A549 (cell line): ENCODE data around the gene MAP3K20. TPM values are rescaled to one million over a fixed set of nuclear protein-coding genes. Genes with fewer than 3 reads are reported as not detected.

ENCODE experiments used
- ATAC-seq, 2 experiments: fragments of 200-7000 bp in 1 of 2; fragments of >200 bp in 1 of 2; cut with Nextera tagmentation in 1 of 2; cut with Tn5 transposase in 1 of 2; 3 replicates each; pipeline versions ENCODE4 v1.8.0 to v1.9.1; 2018 to 2020; ENCODE audit warnings: mild to moderate bottlenecking in 1 of 2, moderate library complexity in 1 of 2
- CTCF ChIA-PET: fragments of 300-600 bp; sonication (Branson Sonifier 250); formaldehyde crosslinking; extraction: SDS; loops from one replicate; lab custom pipeline; 2021; ENCODE audit warnings: antibody characterized with exemption, inconsistent platforms; lab: Yijun Ruan, JAX
- POLR2A ChIA-PET: fragments of 350-600 bp; formaldehyde crosslinking; extraction: SDS; loops from one replicate; lab custom pipeline; 2021; ENCODE audit warnings: antibody characterized with exemption, inconsistent platforms; lab: Yijun Ruan, JAX
- DNase-seq, 2 experiments: peaks; one replicate each; pipeline versions ENCODE4 v3.0.0 to v3.0.0-alpha.2; 2011 to 2016; ENCODE audit warnings: low read depth in 1 of 2, low spot score in 1 of 2
- FAIRE-seq: peaks from 2 replicates; lab custom pipeline; 2011; peaks lifted over from hg19 to GRCh38; lab: Jason Lieb, UNC
- H3K27ac ChIP-seq, 2 experiments: fragments of >200 bp; sonication (Bioruptor Twin); formaldehyde crosslinking; 3 replicates each; pipeline ENCODE4 v1.5.1; 2016 to 2017
- H3K4me1 ChIP-seq: fragments of >200 bp; sonication (Bioruptor Twin); formaldehyde crosslinking; 3 replicates; pipeline ENCODE4 v1.6.1; 2016
- H3K4me2 ChIP-seq: fragments of >200 bp; sonication (Bioruptor Twin); formaldehyde crosslinking; 3 replicates; pipeline ENCODE4 v1.6.1; 2016
- H3K4me3 ChIP-seq: fragments of >200 bp; sonication (Bioruptor Twin); formaldehyde crosslinking; 3 replicates; pipeline ENCODE4 v1.5.1; 2016
- H3K9me3 ChIP-seq: fragments of >200 bp; sonication (Bioruptor Twin); formaldehyde crosslinking; 3 replicates; pipeline ENCODE4 v1.6.1; 2016
- BHLHE40 ChIP-seq: IDR thresholded peaks from 2 replicates; pipeline ENCODE4 v1.6.1; 2012; ENCODE audit warnings: low read depth, low read length, inconsistent platforms
- CBX8 ChIP-seq: fragments of 200-600 bp; sonication (generic); IDR thresholded peaks from 2 replicates; pipeline ENCODE4 v1.6.1; 2016
- EHF ChIP-seq: fragments of 250-450 bp; sonication (Bioruptor Pico); IDR thresholded peaks from 2 replicates; pipeline ENCODE4 v1.5.0; 2020; ENCODE audit warnings: mild to moderate bottlenecking
- EHMT2 ChIP-seq: fragments of 200-600 bp; sonication (generic); IDR thresholded peaks from 2 replicates; pipeline ENCODE4 v1.6.1; 2016; ENCODE audit warnings: antibody characterized with exemption, low read depth, mild to moderate bottlenecking, moderate library complexity
- EP300 ChIP-seq, 2 experiments: fragments of >200 bp; sonication (Bioruptor Twin); formaldehyde crosslinking; IDR thresholded peaks; 2 replicates in 1 of 2; 3 replicates in 1 of 2; pipeline ENCODE4 v1.6.1; 2016 to 2017
- FOSB ChIP-seq: fragments of 250-450 bp; sonication (Bioruptor Pico); IDR thresholded peaks from 2 replicates; pipeline ENCODE4 v1.5.0; 2020; ENCODE audit warnings: mild to moderate bottlenecking, moderate library complexity
- JUNB ChIP-seq: fragments of >200 bp; sonication (Bioruptor Twin); formaldehyde crosslinking; IDR thresholded peaks from 2 replicates; pipeline ENCODE4 v1.6.1; 2016
- MAFK ChIP-seq: fragments of 450-650 bp; IDR thresholded peaks from 2 replicates; pipeline ENCODE4 v1.6.1; 2014; ENCODE audit not compliant: partially characterized antibody
- MAZ ChIP-seq: fragments of 150-350 bp; IDR thresholded peaks from 2 replicates; pipeline ENCODE4 v1.6.1; 2014; ENCODE audit warnings: antibody characterized with exemption, low read depth, low read length, borderline replicate concordance
- MYC ChIP-seq: IDR thresholded peaks from 2 replicates; pipeline ENCODE4 v1.6.1; 2012; ENCODE audit warnings: mild to moderate bottlenecking, inconsistent platforms, low read length, improper control_type of control experiment, borderline replicate concordance
- NFE2L2 ChIP-seq: fragments of 150-350 bp; conservative IDR thresholded peaks from 2 replicates; pipeline ENCODE4 v1.6.1; 2014; ENCODE audit warnings: low read length
- NPAS2 ChIP-seq: fragments of 250-450 bp; sonication (Bioruptor Pico); IDR thresholded peaks from 2 replicates; pipeline ENCODE4 v1.8.0; 2022; ENCODE audit warnings: mild to moderate bottlenecking, moderate library complexity, borderline replicate concordance
- NR3C1 ChIP-seq: fragments of >200 bp; sonication (Bioruptor Twin); formaldehyde crosslinking; IDR thresholded peaks from 3 replicates; pipeline ENCODE4 v1.6.1; 2017
- PHF8 ChIP-seq: fragments of 200-600 bp; sonication (generic); IDR thresholded peaks from 2 replicates; pipeline ENCODE4 v1.6.1; 2016; ENCODE audit warnings: low read depth, mild to moderate bottlenecking, antibody characterized with exemption, moderate library complexity, borderline replicate concordance
- RAD21 ChIP-seq, 2 experiments: fragments of >200 bp in 1 of 2; sonication (Bioruptor Twin) in 1 of 2; formaldehyde crosslinking in 1 of 2; IDR thresholded peaks in 1 of 2; conservative IDR thresholded peaks in 1 of 2; 2 replicates in 1 of 2; 3 replicates in 1 of 2; pipeline ENCODE4 v1.6.1; 2012 to 2018; ENCODE audit warnings: inconsistent platforms in 1 of 2
- RCOR1 ChIP-seq: fragments of 150-350 bp; IDR thresholded peaks from 2 replicates; pipeline ENCODE4 v1.6.1; 2014; ENCODE audit warnings: antibody characterized with exemption, low read length, low read depth
- RNF2 ChIP-seq: fragments of 200-600 bp; sonication (generic); IDR thresholded peaks from 2 replicates; pipeline ENCODE4 v1.6.1; 2016; ENCODE audit warnings: low read depth, mild to moderate bottlenecking, antibody characterized with exemption, moderate library complexity, borderline replicate concordance
- SMC3 ChIP-seq: fragments of >200 bp; sonication (Bioruptor Twin); formaldehyde crosslinking; IDR thresholded peaks from 3 replicates; pipeline ENCODE4 v1.6.1; 2018; ENCODE audit warnings: inconsistent platforms
- SREBF2 ChIP-seq: fragments of 450-650 bp; IDR thresholded peaks from 2 replicates; pipeline ENCODE4 v1.6.1; 2014; ENCODE audit warnings: mild to moderate bottlenecking, moderate library complexity
- TFCP2L1 ChIP-seq: fragments of 250-450 bp; sonication (Bioruptor Pico); IDR thresholded peaks from 2 replicates; pipeline ENCODE4 v1.5.0; 2021; ENCODE audit warnings: mild to moderate bottlenecking
- ZFP36 ChIP-seq: fragments of 450-650 bp; IDR thresholded peaks from 2 replicates; pipeline ENCODE4 v1.6.1; 2014; ENCODE audit warnings: borderline replicate concordance; ENCODE audit not compliant: partially characterized antibody
- WGBS: methylation state at CpG from one replicate; pipeline ENCODE4 v1.1.6; 2017; ENCODE audit errors: missing lambda C conversion rate; 5-methylcytosine and 5-hydroxymethylcytosine counted together
- polyA plus RNA-seq, 4 experiments: library from polyadenylated mRNA; depleted of rRNA in 3 of 4; stranded (reverse); fragments of >200 nt; fragmentation: RNase III in 1 of 4; extraction: RNeasy Plus Mini Kit Qiagen cat#74134 plus additional on column Dnase treatment in 1 of 4; gene quantifications; 2 replicates in 3 of 4; 3 replicates in 1 of 4; pipeline ENCODE4 v1.2.3, GENCODE V29; 2011 to 2017
- TF ChIP-seq, protein P1 (sequence below): fragments of >200 bp; sonication (Bioruptor Twin); formaldehyde crosslinking; IDR thresholded peaks from 3 replicates; pipeline ENCODE4 v1.6.1; 2016

Gene MAP3K20
- polyA plus RNA-seq, 2 of the 4 experiments (the other 2 are of a cell fraction) = 34.7 to 80.7 TPM

GRCh38 chr2:173160618-173161017 is 85.0 kb downstream of the MAP3K20 start:
- ChIA-PET POLR2A (interaction anchor here (1.4 to 3.3 kb wide), 2 partner anchors 24 to 84 kb away, joined by 4 to 8 read pairs; no protein-coding TSS in a partner anchor), CTCF (interaction anchor here (1.3 to 2.0 kb wide), 3 partner anchors 9 to 56 kb away, joined by 3 to 5 read pairs (median 4); no protein-coding TSS in a partner anchor)
- Histone ChIP-seq H3K4me3 (peak overlapping the region; percentile 13; the same call in 2 of the 3 replicates), H3K4me2 (peak overlapping the region; percentile 74), H3K9me3 (peaks cover 11% of the 10 kb centered on the region; the same call in 2 of the 3 replicates), H3K4me1 (peaks cover 65% of the 10 kb centered on the region), H3K27ac (peak overlapping the region; percentile 78 to 90)
- ATAC-seq = peak in 1 of 2 experiments; percentile 15; a peak in 2 of 6 replicates
- TF ChIP-seq, protein P1, sequence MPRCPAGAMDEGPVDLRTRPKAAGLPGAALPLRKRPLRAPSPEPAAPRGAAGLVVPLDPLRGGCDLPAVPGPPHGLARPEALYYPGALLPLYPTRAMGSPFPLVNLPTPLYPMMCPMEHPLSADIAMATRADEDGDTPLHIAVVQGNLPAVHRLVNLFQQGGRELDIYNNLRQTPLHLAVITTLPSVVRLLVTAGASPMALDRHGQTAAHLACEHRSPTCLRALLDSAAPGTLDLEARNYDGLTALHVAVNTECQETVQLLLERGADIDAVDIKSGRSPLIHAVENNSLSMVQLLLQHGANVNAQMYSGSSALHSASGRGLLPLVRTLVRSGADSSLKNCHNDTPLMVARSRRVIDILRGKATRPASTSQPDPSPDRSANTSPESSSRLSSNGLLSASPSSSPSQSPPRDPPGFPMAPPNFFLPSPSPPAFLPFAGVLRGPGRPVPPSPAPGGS = no peak
- WGBS = 60% methylated on average over 4 of the region's 4 CpGs
- DNase-seq = no peak
- FAIRE-seq = no peak

DNA sequence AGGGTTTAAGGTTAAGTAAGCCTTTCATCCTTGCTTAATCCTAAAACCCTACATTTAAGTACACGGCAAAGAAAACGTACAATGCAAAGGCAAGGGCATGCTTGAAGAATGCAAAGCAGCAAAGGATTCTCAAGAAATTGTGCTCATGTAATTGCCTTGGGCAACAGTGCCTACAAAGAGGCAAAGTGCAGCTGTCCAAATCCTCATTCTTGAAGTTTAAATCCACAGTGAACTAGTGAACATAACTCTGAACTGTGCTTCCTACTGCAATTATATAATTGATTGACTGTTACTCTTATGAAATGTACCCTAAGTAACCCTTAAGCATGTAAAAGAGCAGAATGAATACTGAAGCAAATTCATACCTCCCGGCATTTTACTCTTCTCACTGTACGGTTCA is 85.4 kb downstream of the MAP3K20 start:
- no peak for FAIRE-seq
- peaks cover 69% of the 10 kb centered on the region for H3K4me1 ChIP-seq
- H3K27ac ChIP-seq = peak overlapping the region; percentile 78 to 90
- DNase-seq = no peak
- POLR2A ChIA-PET = interaction anchor here (3.3 kb wide), 1 partner anchor 23 kb away, joined by 8 read pairs; no protein-coding TSS in a partner anchor
- H3K9me3 ChIP-seq = peaks cover 7% of the 10 kb centered on the region; the same call in 1 of the 3 replicates
- H3K4me2 ChIP-seq = peak overlapping the region; percentile 74
- H3K4me3 ChIP-seq = no peak overlapping the region
- no peak for ATAC-seq
- TF ChIP-seq, protein P1 = no peak
- no peak for TF ChIP-seq MAFK
- TF ChIP-seq CBX8 = no peak
- no peak for TF ChIP-seq NFE2L2
- TF ChIP-seq RAD21 (conservative IDR thresholded peaks at IDR 0.05 in 1 of 2, IDR thresholded peaks at IDR 0.05 in 1 of 2) = no peak
- TF ChIP-seq FOSB (CRISPR knock-in tag) = no peak
- TF ChIP-seq BHLHE40 = no peak
- TF ChIP-seq NPAS2 (CRISPR knock-in tag) = no peak
- TF ChIP-seq SMC3 = no peak
- TF ChIP-seq MAZ = no peak
- TF ChIP-seq EHMT2 = no peak
- TF ChIP-seq, all 56 proteins: peak for 0
- WGBS = 72% methylated on average over 4 of the region's 4 CpGs
- CTCF ChIA-PET = interaction anchor here (1.3 to 2.0 kb wide), 3 partner anchors 10 to 56 kb away, joined by 4 to 5 read pairs (median 4); no protein-coding TSS in a partner anchor

GRCh38 chr2:173161507-173161906 is 85.9 kb downstream of the MAP3K20 start:
- peaks cover 74% of the 10 kb centered on the region for H3K4me1 ChIP-seq
- peak overlapping the region; percentile 78 to 90 for H3K27ac ChIP-seq
- FAIRE-seq (no peak), ATAC-seq (no peak)
- H3K4me2 ChIP-seq = peak overlapping the region; percentile 74
- no peak overlapping the region for H3K4me3 ChIP-seq
- peaks cover 3% of the 10 kb centered on the region; the same call in 1 of the 3 replicates for H3K9me3 ChIP-seq
- POLR2A ChIA-PET = interaction anchor here (3.3 kb wide), 1 partner anchor 23 kb away, joined by 8 read pairs; no protein-coding TSS in a partner anchor
- CTCF ChIA-PET = interaction anchor here (1.2 to 1.3 kb wide), 2 partner anchors 49 to 82 kb away, joined by 3 to 4 read pairs; no protein-coding TSS in a partner anchor
- 65% methylated on average over 6 of the region's 6 CpGs for WGBS
- TF ChIP-seq MYC (no peak), TFCP2L1 (CRISPR knock-in tag) (no peak), EHF (no peak), RNF2 (no peak), CBX8 (no peak), EP300 (IDR thresholded peaks at IDR 0.05) (no peak), RAD21 (conservative IDR thresholded peaks at IDR 0.05 in 1 of 2, IDR thresholded peaks at IDR 0.05 in 1 of 2) (no peak), NPAS2 (CRISPR knock-in tag) (no peak), ZFP36 (no peak), RCOR1 (no peak), NR3C1 (no peak), SREBF2 (no peak), JUNB (no peak), PHF8 (no peak)
- TF ChIP-seq, all 56 proteins: peak for 0
- peak in 1 of 2 experiments; percentile 16 for DNase-seq
